ENCODE measurements around the gene TCAP. TPM values are rescaled to one million over a fixed set of nuclear protein-coding genes. Genes with fewer than 3 reads are reported as not detected.

Gene TCAP
- total and polyA plus RNA-seq, 12 donors, result 0.78 to 13.6 (median 1.8) TPM; not detected in 1

DNA sequence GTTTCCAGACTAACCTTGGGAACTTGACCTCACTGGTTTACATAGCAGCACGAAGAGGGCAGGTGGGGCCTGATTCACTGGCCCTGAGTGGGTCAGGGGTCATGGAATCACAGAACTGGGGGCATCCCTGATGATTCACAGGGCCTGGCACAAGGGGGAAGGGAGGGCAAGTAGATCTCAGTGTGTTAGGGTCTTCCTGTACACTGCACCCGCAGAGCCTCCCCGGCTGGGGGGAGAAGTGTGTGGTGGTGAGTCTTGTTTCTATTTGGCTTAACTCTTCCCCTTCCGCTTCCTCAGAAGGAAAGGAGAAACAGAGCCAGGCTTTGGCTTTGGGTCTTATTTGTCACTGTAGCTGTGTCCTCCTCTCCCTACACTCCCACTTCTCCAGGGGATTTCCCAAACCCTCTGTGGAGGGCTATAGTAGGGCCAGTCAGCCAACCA, 24.5 kb upstream of the TCAP start:
- Histone ChIP-seq H3K36me3 (replicated peaks in 1 of 2) (no peaks in the 10 kb centered on the region), H3K4me3 (peak overlapping the region in 1 of 4 donors; percentile 24), H3K27me3 (no peaks in the 10 kb centered on the region), H3K4me1 (replicated peaks in 1 of 2) (peaks cover 62 to 77% of the 10 kb centered on the region in 2 donors), H3K27ac (peak overlapping the region in 3 of 5 donors; percentile 55 to 75 (median 58)), H3K9me3 (replicated peaks in 1 of 3) (no peaks in the 10 kb centered on the region)
- no peak for TF ChIP-seq POLR2A (IDR thresholded peaks at IDR 0.05)
- TF ChIP-seq, protein P1, sequence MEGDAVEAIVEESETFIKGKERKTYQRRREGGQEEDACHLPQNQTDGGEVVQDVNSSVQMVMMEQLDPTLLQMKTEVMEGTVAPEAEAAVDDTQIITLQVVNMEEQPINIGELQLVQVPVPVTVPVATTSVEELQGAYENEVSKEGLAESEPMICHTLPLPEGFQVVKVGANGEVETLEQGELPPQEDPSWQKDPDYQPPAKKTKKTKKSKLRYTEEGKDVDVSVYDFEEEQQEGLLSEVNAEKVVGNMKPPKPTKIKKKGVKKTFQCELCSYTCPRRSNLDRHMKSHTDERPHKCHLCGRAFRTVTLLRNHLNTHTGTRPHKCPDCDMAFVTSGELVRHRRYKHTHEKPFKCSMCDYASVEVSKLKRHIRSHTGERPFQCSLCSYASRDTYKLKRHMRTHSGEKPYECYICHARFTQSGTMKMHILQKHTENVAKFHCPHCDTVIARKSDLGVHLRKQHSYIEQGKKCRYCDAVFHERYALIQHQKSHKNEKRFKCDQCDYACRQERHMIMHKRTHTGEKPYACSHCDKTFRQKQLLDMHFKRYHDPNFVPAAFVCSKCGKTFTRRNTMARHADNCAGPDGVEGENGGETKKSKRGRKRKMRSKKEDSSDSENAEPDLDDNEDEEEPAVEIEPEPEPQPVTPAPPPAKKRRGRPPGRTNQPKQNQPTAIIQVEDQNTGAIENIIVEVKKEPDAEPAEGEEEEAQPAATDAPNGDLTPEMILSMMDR (IDR thresholded peaks at IDR 0.05), result no peak
- intact Hi-C loops (cut with DNase I), result no loop called here
- peak in 5 of 7 donors; percentile 47 to 68 (median 63) for DNase-seq
- WGBS, 4 donors, result 21 to 33% (median 29%) methylated on average over 4 of the region's 4 CpGs

DNA sequence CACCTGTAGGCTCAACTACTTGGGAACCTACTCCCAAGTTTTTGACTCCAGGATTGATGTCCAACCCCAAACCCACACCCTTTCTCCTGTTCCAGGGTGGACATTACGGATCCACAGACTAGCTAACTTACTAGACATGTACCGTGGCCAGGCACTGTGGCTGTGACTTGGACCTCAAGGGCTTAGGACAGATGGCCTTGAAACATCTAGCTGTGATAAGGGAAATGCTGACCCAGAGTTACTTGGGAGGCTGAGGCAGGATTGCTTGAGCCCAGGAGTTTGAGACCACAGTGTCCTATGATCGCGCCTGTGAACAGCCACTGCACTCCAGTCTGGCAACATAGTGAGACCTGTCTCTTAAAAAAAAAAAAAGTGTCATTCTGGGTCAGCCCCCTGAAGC, 24.1 kb upstream of the TCAP start:
- WGBS, 4 donors, result 58 to 82% (median 73%) methylated on average over 4 of the region's 4 CpGs
- Histone ChIP-seq H3K27me3 (no peaks in the 10 kb centered on the region), H3K4me1 (replicated peaks in 1 of 2) (peaks cover 62 to 73% of the 10 kb centered on the region in 2 donors), H3K9me3 (replicated peaks in 1 of 3) (no peaks in the 10 kb centered on the region), H3K36me3 (replicated peaks in 1 of 2) (no peaks in the 10 kb centered on the region), H3K4me3 (no peak overlapping the region), H3K27ac (peak overlapping the region in 2 of 5 donors; percentile 55 to 75)
- intact Hi-C loops (cut with DNase I), result no loop called here
- TF ChIP-seq, protein P1 (IDR thresholded peaks at IDR 0.05), result no peak
- TF ChIP-seq POLR2A (IDR thresholded peaks at IDR 0.05), result no peak
- peak in 1 of 7 donors; percentile 50 for DNase-seq

DNA sequence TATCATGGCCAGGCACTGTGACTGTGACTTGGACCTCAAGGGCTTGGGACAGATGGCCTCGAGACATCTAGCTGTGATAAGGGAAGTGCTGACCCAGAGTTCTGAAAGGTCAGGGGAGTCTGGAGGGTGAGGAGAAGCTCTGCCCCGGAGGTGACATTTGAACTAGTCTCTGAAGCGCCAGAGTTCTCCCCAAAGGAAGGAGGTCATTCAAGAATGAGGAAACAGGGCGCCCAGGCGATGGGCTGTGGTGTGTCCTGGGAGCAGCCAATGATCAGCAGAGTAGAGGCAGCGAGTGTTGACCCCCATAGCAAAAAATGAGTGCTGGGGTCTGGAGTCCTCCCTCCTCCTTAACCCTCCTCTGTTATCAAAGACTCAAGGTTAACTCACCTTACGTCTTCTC, 23.3 kb upstream of the TCAP start:
- peak overlapping the region in 2 of 5 donors; percentile 55 to 75 for H3K27ac ChIP-seq
- H3K4me3 ChIP-seq, result no peak overlapping the region
- H3K36me3 ChIP-seq (replicated peaks in 1 of 2), result no peaks in the 10 kb centered on the region
- intact Hi-C loops (cut with DNase I), result no loop called here
- peak in 2 of 7 donors; percentile 52 to 54 for DNase-seq
- peaks cover 55 to 67% of the 10 kb centered on the region in 2 donors for H3K4me1 ChIP-seq (replicated peaks in 1 of 2)
- H3K9me3 ChIP-seq (replicated peaks in 1 of 3), result no peaks in the 10 kb centered on the region
- H3K27me3 ChIP-seq, result no peaks in the 10 kb centered on the region
- WGBS, 4 donors, result 45 to 53% (median 49%) methylated on average over 6 to 7 of the region's 7 CpGs
- no peak for TF ChIP-seq POLR2A (IDR thresholded peaks at IDR 0.05)
- TF ChIP-seq, protein P1 (IDR thresholded peaks at IDR 0.05), result no peak

DNA sequence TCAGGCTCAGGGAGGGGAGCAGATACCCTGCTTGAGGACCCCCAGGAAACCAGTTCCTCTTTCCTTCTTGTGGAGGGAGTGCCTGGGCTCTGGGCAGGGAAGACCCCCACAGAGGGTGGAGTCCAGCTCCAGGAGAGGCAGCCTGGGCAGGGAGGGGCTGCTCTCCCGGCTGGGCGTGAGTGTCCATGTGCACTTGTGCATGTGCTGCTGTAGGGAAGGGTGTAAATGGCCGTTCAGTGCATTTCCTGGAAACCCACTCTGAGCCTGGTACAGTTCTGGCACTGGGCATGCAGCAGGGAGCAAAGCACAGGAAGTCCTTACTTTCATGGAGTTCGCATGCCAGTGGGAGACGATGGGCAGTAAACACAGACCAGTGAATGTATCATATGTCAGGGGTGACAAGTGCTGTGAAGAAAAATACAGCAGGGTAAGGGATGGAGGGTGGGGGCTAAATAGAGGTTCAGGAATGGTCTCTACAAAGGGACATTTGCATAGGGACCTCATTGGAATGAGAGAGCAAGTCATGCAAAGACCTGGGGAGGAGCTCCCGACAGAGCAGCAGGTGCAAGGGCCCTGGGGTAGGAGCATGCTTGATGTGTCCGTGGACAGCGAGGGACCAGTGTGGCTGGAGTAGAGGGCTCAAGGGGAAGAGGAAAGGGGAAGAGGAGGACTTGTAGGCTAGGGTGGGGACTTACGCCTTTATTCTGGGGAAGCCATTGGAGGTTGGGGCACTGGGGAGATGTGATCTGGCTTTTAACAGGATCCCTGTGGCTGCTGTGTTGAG, 22.7 kb upstream of the TCAP start:
- 69 to 80% (median 79%) methylated on average over 6 to 9 of the region's 9 CpGs for WGBS, 4 donors
- intact Hi-C loops (cut with DNase I), result no loop called here

More for the DNA sequence above, 22.7 kb upstream of the TCAP start:
- Histone ChIP-seq H3K9me3 (replicated peaks in 1 of 3) (no peaks in the 10 kb centered on the region), H3K4me3 (no peak overlapping the region), H3K4me1 (replicated peaks in 1 of 2) (peaks cover 55 to 67% of the 10 kb centered on the region in 2 donors), H3K27ac (peak overlapping the region in 2 of 5 donors; percentile 55 to 66), H3K27me3 (no peaks in the 10 kb centered on the region), H3K36me3 (replicated peaks in 1 of 2) (no peaks in the 10 kb centered on the region)
- TF ChIP-seq POLR2A (IDR thresholded peaks at IDR 0.05), result no peak
- TF ChIP-seq, protein P1 (IDR thresholded peaks at IDR 0.05), result no peak
- DNase-seq, result no peak
